HepG2 (cell line): ENCODE measurements around the gene PRKAR1B. TPM values are rescaled to one million over a fixed set of nuclear protein-coding genes. Genes with fewer than 3 reads are reported as not detected.

Experiments used
- ARID4A ChIP-seq: sonication (generic); formaldehyde crosslinking; IDR thresholded peaks from 2 replicates; pipeline ENCODE4 v1.5.0; 2020; ENCODE audit warnings: mild to moderate bottlenecking, missing genetic modification reagents, borderline replicate concordance
- ATF4 ChIP-seq, 2 experiments: fragments of 450-650 bp in 1 of 2; sonication (generic) in 1 of 2; formaldehyde crosslinking; IDR thresholded peaks; 2 replicates each; pipeline versions ENCODE4 v1.5.0 to v1.8.0; 2020 to 2022; ENCODE audit warnings: mild to moderate bottlenecking in 1 of 2, missing genetic modification reagents in 1 of 2
- CBX5 ChIP-seq: sonication (generic); formaldehyde crosslinking; IDR thresholded peaks from 2 replicates; pipeline ENCODE4 v1.4.0; 2020; ENCODE audit warnings: missing genetic modification reagents, borderline replicate concordance
- ONECUT2 ChIP-seq: sonication (generic); formaldehyde crosslinking; IDR thresholded peaks from 2 replicates; pipeline ENCODE4 v1.4.0; 2020; ENCODE audit warnings: missing genetic modification reagents
- PAX8 ChIP-seq: sonication (generic); formaldehyde crosslinking; IDR thresholded peaks from 2 replicates; pipeline ENCODE4 v1.8.0; 2022; ENCODE audit warnings: mild to moderate bottlenecking, missing genetic modification reagents, borderline replicate concordance
- PITX1 ChIP-seq: sonication (generic); formaldehyde crosslinking; IDR thresholded peaks from 2 replicates; pipeline ENCODE4 v1.5.1; 2020; ENCODE audit warnings: mild to moderate bottlenecking, missing genetic modification reagents
- PREB ChIP-seq: sonication (generic); formaldehyde crosslinking; IDR thresholded peaks from 2 replicates; pipeline ENCODE4 v1.4.0; 2020; ENCODE audit warnings: missing genetic modification reagents
- RERE ChIP-seq: IDR thresholded peaks from 2 replicates; pipeline ENCODE4 v1.6.1; 2016; ENCODE audit warnings: low read depth, missing genetic modification reagents, missing compliant biosample characterization
- SIX1 ChIP-seq: sonication (generic); formaldehyde crosslinking; IDR thresholded peaks from 2 replicates; pipeline ENCODE4 v1.4.0; 2020; ENCODE audit warnings: missing genetic modification reagents, borderline replicate concordance
- SP140L ChIP-seq: sonication (generic); formaldehyde crosslinking; IDR thresholded peaks from 2 replicates; pipeline ENCODE4 v1.4.0; 2020; ENCODE audit warnings: missing genetic modification reagents, borderline replicate concordance
- ZFP37 ChIP-seq: sonication (generic); formaldehyde crosslinking; IDR thresholded peaks from 2 replicates; pipeline ENCODE4 v1.4.0; 2020; ENCODE audit warnings: missing genetic modification reagents, borderline replicate concordance
- ZNF101 ChIP-seq: sonication (generic); formaldehyde crosslinking; IDR thresholded peaks from 2 replicates; pipeline ENCODE4 v1.4.0; 2020; ENCODE audit warnings: mild to moderate bottlenecking, low read depth, missing genetic modification reagents, borderline replicate concordance
- ZNF230 ChIP-seq: sonication (generic); formaldehyde crosslinking; IDR thresholded peaks from 2 replicates; pipeline ENCODE4 v1.4.0; 2020; ENCODE audit warnings: mild to moderate bottlenecking, missing genetic modification reagents
- ZNF670 ChIP-seq: sonication (generic); formaldehyde crosslinking; IDR thresholded peaks from 2 replicates; pipeline ENCODE4 v1.8.0; 2022; ENCODE audit warnings: mild to moderate bottlenecking, missing genetic modification reagents, borderline replicate concordance
- ZNF850 ChIP-seq: sonication (generic); formaldehyde crosslinking; conservative IDR thresholded peaks from 2 replicates; pipeline ENCODE4 v1.9.0; 2021; ENCODE audit warnings: mild to moderate bottlenecking, missing genetic modification reagents
- polyA plus RNA-seq, 8 experiments: library from polyadenylated mRNA; depleted of rRNA in 3 of 8; stranded (reverse) in 7 of 8; unstranded in 1 of 8; fragments of >200 nt; fragmentation: Illumina TruSeq in 4 of 8; extraction: Trizol in 4 of 8; gene quantifications; 2 replicates each; pipeline versions ENCODE4 v1.2.1 to v1.2.3, GENCODE V29; 2011 to 2016; ENCODE audit warnings: low read depth in 4 of 8, missing spikeins in 1 of 8, mixed read lengths in 1 of 8; ENCODE audit not compliant: insufficient read depth in 1 of 8
- total RNA-seq, 5 experiments: library from RNA; depleted of rRNA; stranded (reverse); fragments of >200 nt; fragmentation: Illumina TruSeq; extraction: Trizol; gene quantifications; 2 replicates each; pipeline ENCODE4 v1.2.3, GENCODE V29; 2016; ENCODE audit warnings: low read depth in 1 of 5

Gene PRKAR1B
- total and polyA plus RNA-seq, 2 of the 13 experiments (the other 11 are each of a cell fraction or from before 2014, with no cell fraction given), result 7.9 to 28.2 TPM

GRCh38 chr7:617614-618538 is 109.2 kb downstream of the PRKAR1B start (continued):
- TF ChIP-seq ARID4A (CRISPR knock-in tag) (0 out of 2 replicates have a peak, but pooled peaks have one; percentile 15), SP140L (CRISPR knock-in tag) (no peak), ZNF101 (CRISPR knock-in tag) (no peak), ZNF670 (CRISPR knock-in tag) (no peak), ZFP37 (CRISPR knock-in tag) (no peak), ZNF230 (CRISPR knock-in tag) (0 out of 2 replicates have a peak, but pooled peaks have one; percentile 50), SIX1 (0 out of 2 replicates have a peak, but pooled peaks have one; percentile 8), ONECUT2 (CRISPR knock-in tag) (no peak), RERE (CRISPR knock-in tag) (no peak), ATF4 (CRISPR knock-in tag; IDR thresholded peaks at IDR 0.05) (no peak), PREB (CRISPR knock-in tag) (no peak), CBX5 (no peak), PAX8 (CRISPR knock-in tag) (no peak), PITX1 (CRISPR knock-in tag) (no peak), ZNF850 (CRISPR knock-in tag) (no peak)
